IMR-90 (cell line): Measurements from ENCODE around the gene SLC4A9.

Experiments used
- BHLHE40 ChIP-seq: fragments of 150-350 bp; IDR thresholded peaks from 2 replicates; pipeline ENCODE4 v1.6.1; 2016; ENCODE audit warnings: mild to moderate bottlenecking, low read depth, low read length
- CEBPB ChIP-seq: IDR thresholded peaks from 2 replicates; pipeline ENCODE4 v1.6.1; 2012; ENCODE audit warnings: low read depth, low read length, improper control_type of control experiment
- FOS ChIP-seq: fragments of 150-350 bp; IDR thresholded peaks from 2 replicates; pipeline ENCODE4 v1.6.1; 2016; ENCODE audit warnings: low read depth, low read length
- MAFK ChIP-seq: IDR thresholded peaks from 2 replicates; pipeline ENCODE4 v1.6.1; 2012; ENCODE audit warnings: low read depth, low read length, improper control_type of control experiment
- POLR2A ChIP-seq: IDR thresholded peaks from 2 replicates; pipeline ENCODE4 v1.6.1; 2012; ENCODE audit warnings: mild to moderate bottlenecking, low read depth, low read length
- RCOR1 ChIP-seq: IDR thresholded peaks from 2 replicates; pipeline ENCODE4 v1.6.1; 2012; ENCODE audit warnings: mild to moderate bottlenecking, low read length, improper control_type of control experiment; ENCODE audit not compliant: insufficient replicate concordance
- RFX5 ChIP-seq: IDR thresholded peaks from 2 replicates; pipeline ENCODE4 v1.8.0; 2012; ENCODE audit warnings: low read depth, mild to moderate bottlenecking, low read length, moderate library complexity
- SMC3 ChIP-seq: fragments of 150-350 bp; IDR thresholded peaks from 2 replicates; pipeline ENCODE4 v1.6.1; 2016; ENCODE audit warnings: low read depth, mild to moderate bottlenecking, antibody characterized with exemption, low read length, moderate library complexity
- TF ChIP-seq, protein P1 (sequence below): conservative IDR thresholded peaks from 2 replicates; pipeline ENCODE4 v1.5.1; 2012; ENCODE audit warnings: mild to moderate bottlenecking, low read depth, low read length, improper control_type of control experiment
- TF ChIP-seq, protein P2 (sequence below): fragments of 150-350 bp; IDR thresholded peaks from 2 replicates; pipeline ENCODE4 v1.6.1; 2017; ENCODE audit warnings: mild to moderate bottlenecking, antibody characterized with exemption, low read length, low read depth

DNA sequence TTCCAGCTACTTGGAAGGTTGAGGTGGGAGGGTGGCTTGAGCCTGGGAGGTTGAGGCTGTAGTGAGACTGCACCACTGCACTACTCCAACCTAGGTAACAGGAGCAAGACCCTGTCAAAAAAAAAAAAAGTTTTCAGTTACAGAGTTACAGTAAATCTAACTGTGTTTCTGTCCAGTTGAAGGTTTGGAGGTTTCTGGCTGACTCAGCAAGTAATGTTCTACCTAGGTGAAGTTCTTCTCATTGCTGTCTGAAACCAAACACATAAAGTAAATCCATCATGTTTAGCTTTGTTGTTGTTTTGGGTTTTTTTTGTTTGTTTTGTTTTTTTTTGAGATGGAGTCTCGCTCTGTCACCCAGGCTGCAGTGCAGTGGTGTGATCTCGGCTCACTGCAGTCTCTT is 33.7 kb downstream of the SLC4A9 start:
- TF ChIP-seq, protein P1, sequence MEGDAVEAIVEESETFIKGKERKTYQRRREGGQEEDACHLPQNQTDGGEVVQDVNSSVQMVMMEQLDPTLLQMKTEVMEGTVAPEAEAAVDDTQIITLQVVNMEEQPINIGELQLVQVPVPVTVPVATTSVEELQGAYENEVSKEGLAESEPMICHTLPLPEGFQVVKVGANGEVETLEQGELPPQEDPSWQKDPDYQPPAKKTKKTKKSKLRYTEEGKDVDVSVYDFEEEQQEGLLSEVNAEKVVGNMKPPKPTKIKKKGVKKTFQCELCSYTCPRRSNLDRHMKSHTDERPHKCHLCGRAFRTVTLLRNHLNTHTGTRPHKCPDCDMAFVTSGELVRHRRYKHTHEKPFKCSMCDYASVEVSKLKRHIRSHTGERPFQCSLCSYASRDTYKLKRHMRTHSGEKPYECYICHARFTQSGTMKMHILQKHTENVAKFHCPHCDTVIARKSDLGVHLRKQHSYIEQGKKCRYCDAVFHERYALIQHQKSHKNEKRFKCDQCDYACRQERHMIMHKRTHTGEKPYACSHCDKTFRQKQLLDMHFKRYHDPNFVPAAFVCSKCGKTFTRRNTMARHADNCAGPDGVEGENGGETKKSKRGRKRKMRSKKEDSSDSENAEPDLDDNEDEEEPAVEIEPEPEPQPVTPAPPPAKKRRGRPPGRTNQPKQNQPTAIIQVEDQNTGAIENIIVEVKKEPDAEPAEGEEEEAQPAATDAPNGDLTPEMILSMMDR = no peak
- TF ChIP-seq FOS (no peak), SMC3 (no peak), POLR2A (no peak), CEBPB (no peak), BHLHE40 (no peak), RCOR1 (no peak), MAFK (peak; percentile 83), RFX5 (no peak)
- TF ChIP-seq, protein P2, sequence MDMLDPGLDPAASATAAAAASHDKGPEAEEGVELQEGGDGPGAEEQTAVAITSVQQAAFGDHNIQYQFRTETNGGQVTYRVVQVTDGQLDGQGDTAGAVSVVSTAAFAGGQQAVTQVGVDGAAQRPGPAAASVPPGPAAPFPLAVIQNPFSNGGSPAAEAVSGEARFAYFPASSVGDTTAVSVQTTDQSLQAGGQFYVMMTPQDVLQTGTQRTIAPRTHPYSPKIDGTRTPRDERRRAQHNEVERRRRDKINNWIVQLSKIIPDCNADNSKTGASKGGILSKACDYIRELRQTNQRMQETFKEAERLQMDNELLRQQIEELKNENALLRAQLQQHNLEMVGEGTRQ = no peak
